Measurements from ENCODE around the gene ZNF354B. TPM values are rescaled to one million over a fixed set of nuclear protein-coding genes. Genes with fewer than 3 reads are reported as not detected.

ZNF354B gene
- total RNA-seq: 13.4 and 15.3 TPM in 2 replicates

GRCh38 chr5:178859625-178860521, at the start of gene ZNF354B:
TSS of gene ZNF354B (plus strand) at chr5:178859953. CDS start at chr5:178861048, 1,095 bp downstream.

GRCh38 chr5:178895615-178896571, 36.1 kb downstream of the ZNF354B start, which contains the start of gene ZFP2:
TSS of gene ZFP2 (plus strand) at chr5:178895913. CDS start at chr5:178931314, 35,401 bp downstream.

Small RNA genes lying within 50 kb of the gene (small RNA-seq; reads per million reads assigned to genes)
- not detected for gene AC126915.2
- gene AC126915.3: not detected

Other genes with a start within 250 kb of the ZNF354B start
- 28.1 and 35.5 TPM in 2 replicates for gene CLK4, start 232.9 kb upstream of the ZNF354B start, total RNA-seq
- 10.1 and 13.4 TPM in 2 replicates for gene ZNF354A, start 129.3 kb upstream of the ZNF354B start, total RNA-seq
- 0.22 and 0.27 TPM in 2 replicates for gene ZFP2, start 36.0 kb downstream of the ZNF354B start, total RNA-seq
- gene ZNF454, start 81.2 kb downstream of the ZNF354B start, total RNA-seq: 0.50 and 1.3 TPM in 2 replicates
- not detected in 2 replicates for gene GRM6, start 135.4 kb downstream of the ZNF354B start, total RNA-seq
- 3.6 and 6.0 TPM in 2 replicates for gene ZNF879, start 163.9 kb downstream of the ZNF354B start, total RNA-seq
- gene ZNF354C, start 200.4 kb downstream of the ZNF354B start, total RNA-seq: 8.4 and 9.8 TPM in 2 replicates